Subcutaneous abdominal adipose tissue (tissue), 5 donors: Measurements from ENCODE around the gene EIF3F.

Source experiments
- H3K27ac ChIP-seq: one replicate; pipeline ENCODE4 v1.7.0; 2013; ENCODE audit warnings: low read depth, mild to moderate bottlenecking, inconsistent platforms, low read length, moderate library complexity
- H3K27me3 ChIP-seq, 5 donors: one replicate each; pipeline ENCODE4 v1.7.0; 2013; ENCODE audit warnings: low read length in 5 of 5, inconsistent platforms in 1 of 5; ENCODE audit not compliant: control insufficient read depth in 5 of 5, insufficient read depth in 4 of 5
- H3K36me3 ChIP-seq, 5 donors: one replicate each; pipeline ENCODE4 v1.7.0; 2013; ENCODE audit warnings: low read length in 5 of 5; ENCODE audit not compliant: control insufficient read depth in 5 of 5, insufficient read depth in 5 of 5
- H3K4me1 ChIP-seq, 5 donors: one replicate each; pipeline ENCODE4 v1.7.0; 2013; ENCODE audit warnings: low read length in 5 of 5, mild to moderate bottlenecking in 3 of 5, moderate library complexity in 1 of 5; ENCODE audit not compliant: control insufficient read depth in 5 of 5, insufficient read depth in 5 of 5
- H3K4me3 ChIP-seq, 5 donors: one replicate each; pipeline ENCODE4 v1.7.0; 2013; ENCODE audit warnings: low read length in 5 of 5, low read depth in 1 of 5
- H3K9ac ChIP-seq, 5 donors: one replicate each; pipeline ENCODE4 v1.7.0; 2013; ENCODE audit warnings: low read length in 5 of 5, mild to moderate bottlenecking in 4 of 5, moderate library complexity in 3 of 5
- H3K9me3 ChIP-seq, 5 donors: one replicate each; pipeline ENCODE4 v1.7.0; 2013; ENCODE audit warnings: low read length in 5 of 5; ENCODE audit not compliant: control insufficient read depth in 5 of 5
- donor health status: healthy.
- donor health status: healthy.
- donor health status: healthy.
- donor health status: healthy.
- donor health status: healthy.

Gene EIF3F

GRCh38 chr11:8036002-8036802 is 49.1 kb downstream of the EIF3F start:
- Histone ChIP-seq H3K27ac (no peak overlapping the region), H3K36me3 (no peaks in the 10 kb centered on the region), H3K4me1 (peaks cover 0 to 35% (median 24%) of the 10 kb centered on the region in 5 donors), H3K27me3 (peaks cover 0 to 18% (median 8%) of the 10 kb centered on the region in 5 donors), H3K9ac (no peak overlapping the region), H3K4me3 (no peak overlapping the region), H3K9me3 (no peaks in the 10 kb centered on the region)

- no peak overlapping the region for H3K9ac ChIP-seq
- H3K36me3 ChIP-seq: no peaks in the 10 kb centered on the region
- H3K27ac ChIP-seq: no peak overlapping the region
- no peak overlapping the region for H3K4me3 ChIP-seq
- H3K27me3 ChIP-seq: peaks cover 0 to 11% (median 7%) of the 10 kb centered on the region in 5 donors
- no peaks in the 10 kb centered on the region for H3K9me3 ChIP-seq
- H3K4me1 ChIP-seq: peaks cover 0 to 35% (median 24%) of the 10 kb centered on the region in 5 donors
These were observed 49.8 kb downstream of the EIF3F start for GRCh38 chr11:8036986-8037385.

DNA sequence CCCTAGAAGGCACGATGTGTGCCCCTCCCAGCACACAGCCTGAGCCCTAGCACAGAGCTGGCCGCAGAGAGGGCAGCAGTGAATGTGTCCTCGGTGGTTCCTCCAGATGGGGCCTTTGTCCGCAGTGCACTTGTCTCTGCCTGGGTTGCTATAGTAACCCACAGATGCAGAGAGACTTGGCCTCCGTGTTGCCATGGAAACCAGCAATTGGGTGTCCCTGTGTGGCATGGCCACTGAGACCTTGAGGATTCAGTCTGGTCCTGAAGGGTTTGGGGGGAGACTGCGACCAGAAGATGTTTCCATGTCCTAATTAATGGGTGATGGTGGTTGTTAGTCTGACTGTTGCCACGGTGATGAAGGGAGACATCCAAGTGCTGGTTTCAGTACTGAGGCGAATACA is 51.3 kb downstream of the EIF3F start:
- H3K4me3 ChIP-seq: no peak overlapping the region
- H3K27ac ChIP-seq: no peak overlapping the region
- H3K4me1 ChIP-seq: peaks cover 0 to 27% (median 17%) of the 10 kb centered on the region in 5 donors
- H3K9ac ChIP-seq: no peak overlapping the region
- H3K9me3 ChIP-seq: no peaks in the 10 kb centered on the region
- H3K36me3 ChIP-seq: no peaks in the 10 kb centered on the region
- H3K27me3 ChIP-seq: no peaks in the 10 kb centered on the region

DNA sequence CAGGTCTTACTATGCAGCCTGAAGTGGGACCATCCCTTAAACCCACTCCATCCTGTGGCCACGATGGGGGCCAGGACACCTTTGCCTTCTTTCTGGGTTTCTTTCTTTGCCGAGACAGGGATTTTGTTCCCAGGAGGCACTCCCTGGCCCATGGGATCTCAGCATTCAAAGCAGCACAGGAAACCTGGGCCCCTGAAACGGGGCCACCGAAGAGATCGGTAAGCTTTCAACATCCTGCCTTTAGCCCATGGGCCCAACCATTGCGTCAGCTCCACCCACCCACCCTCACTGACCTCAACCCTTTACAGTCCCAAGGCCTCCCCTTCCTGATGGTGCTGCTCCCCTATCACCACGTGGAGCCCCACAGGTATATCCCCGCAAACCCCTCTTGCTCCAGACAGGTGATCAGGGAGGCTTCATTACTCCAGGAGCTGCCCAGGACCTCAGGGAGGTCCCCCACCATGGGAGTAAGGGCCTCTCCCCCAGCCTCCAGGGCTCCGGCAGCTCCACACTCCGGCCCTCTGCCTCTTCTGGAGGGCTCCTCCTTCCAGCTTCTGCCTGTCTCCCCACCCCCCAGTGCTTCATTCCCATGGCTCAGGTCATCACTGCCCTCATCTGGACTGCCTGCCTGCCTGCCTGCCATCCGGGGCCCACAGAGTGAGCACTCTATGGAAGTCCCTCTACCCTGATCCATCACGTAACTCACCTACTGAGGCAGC is 51.8 kb downstream of the EIF3F start:
- Histone ChIP-seq H3K9me3 (no peaks in the 10 kb centered on the region), H3K4me3 (no peak overlapping the region), H3K4me1 (peaks cover 0 to 21% (median 12%) of the 10 kb centered on the region in 5 donors), H3K27ac (no peak overlapping the region), H3K9ac (no peak overlapping the region), H3K36me3 (no peaks in the 10 kb centered on the region), H3K27me3 (no peaks in the 10 kb centered on the region)

DNA sequence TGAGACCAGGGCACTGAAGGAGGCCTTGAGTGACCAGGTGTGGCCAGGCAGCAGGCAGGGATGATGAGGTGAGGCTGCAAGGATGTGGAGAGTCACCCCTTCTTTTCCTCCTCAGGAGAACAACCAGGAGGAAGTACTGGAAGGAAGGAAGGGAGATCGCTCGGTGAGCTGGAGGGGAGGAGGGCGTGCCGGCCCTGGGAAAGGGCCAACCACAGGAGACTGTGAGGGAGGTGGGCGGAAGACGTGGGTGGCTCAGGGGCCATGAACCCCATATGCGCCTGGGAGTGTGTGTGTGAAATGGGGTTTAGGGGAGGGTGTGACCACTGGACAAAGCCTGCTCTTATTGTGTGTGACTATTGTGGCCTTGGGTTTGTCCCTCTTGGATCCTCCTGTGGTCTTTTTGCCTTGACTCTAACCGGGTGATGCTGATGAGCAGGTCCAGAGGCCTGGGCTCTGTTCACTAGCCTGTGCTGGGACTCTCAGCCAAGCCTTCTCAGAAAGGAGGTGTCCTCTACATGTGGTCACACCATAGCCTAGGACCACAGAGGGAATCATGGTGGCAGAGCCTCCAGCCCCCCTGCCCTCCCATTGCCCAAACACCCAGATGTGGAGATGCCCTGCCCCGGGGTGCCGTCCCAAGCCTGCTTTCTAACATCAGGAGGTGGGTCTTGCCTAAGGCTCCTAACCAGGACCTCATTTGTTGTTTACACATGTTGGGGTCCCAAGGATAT is 52.6 kb downstream of the EIF3F start:
- Histone ChIP-seq H3K9ac (no peak overlapping the region), H3K9me3 (no peaks in the 10 kb centered on the region), H3K4me1 (peaks cover 0 to 14% (median 11%) of the 10 kb centered on the region in 5 donors), H3K27ac (no peak overlapping the region), H3K4me3 (no peak overlapping the region), H3K36me3 (no peaks in the 10 kb centered on the region), H3K27me3 (no peaks in the 10 kb centered on the region)

DNA sequence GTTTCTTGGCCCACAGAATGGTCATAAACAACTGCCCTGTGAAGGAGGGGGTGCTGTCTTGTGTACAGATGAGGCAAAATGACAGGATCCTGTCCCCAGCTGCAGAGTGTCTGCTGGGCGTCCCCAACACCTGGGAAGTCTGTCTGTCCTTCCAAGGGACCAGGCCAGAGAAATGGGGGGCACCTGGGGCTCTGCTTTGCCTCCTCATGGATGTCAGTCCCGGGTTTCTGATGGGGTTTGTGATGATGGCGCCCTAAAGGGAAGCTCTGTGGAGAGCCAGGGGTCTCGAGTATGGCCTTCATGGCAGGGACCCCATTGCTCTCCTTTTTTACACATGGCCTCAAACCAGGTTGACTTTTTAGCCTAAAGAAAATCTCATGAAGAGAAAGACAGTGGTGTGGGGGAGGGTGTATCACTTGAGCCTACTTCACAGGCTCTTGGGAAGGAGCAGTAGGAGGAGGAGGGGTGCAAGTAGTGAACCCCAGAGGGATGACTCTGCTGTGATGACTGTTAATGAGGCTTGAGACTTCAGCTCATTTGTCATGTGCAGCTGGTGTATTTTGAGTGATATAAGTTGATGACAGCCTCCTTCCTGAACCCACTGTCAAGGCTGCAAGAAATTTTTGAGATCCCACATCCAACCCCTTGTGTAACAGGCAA is 53.3 kb downstream of the EIF3F start:
- Histone ChIP-seq H3K36me3 (no peaks in the 10 kb centered on the region), H3K9me3 (no peaks in the 10 kb centered on the region), H3K4me3 (no peak overlapping the region), H3K9ac (no peak overlapping the region), H3K4me1 (peaks cover 0 to 11% (median 7%) of the 10 kb centered on the region in 5 donors), H3K27me3 (no peaks in the 10 kb centered on the region), H3K27ac (no peak overlapping the region)

- no peaks in the 10 kb centered on the region for H3K36me3 ChIP-seq
These were observed 53.8 kb downstream of the EIF3F start for GRCh38 chr11:8040921-8041285.

DNA sequence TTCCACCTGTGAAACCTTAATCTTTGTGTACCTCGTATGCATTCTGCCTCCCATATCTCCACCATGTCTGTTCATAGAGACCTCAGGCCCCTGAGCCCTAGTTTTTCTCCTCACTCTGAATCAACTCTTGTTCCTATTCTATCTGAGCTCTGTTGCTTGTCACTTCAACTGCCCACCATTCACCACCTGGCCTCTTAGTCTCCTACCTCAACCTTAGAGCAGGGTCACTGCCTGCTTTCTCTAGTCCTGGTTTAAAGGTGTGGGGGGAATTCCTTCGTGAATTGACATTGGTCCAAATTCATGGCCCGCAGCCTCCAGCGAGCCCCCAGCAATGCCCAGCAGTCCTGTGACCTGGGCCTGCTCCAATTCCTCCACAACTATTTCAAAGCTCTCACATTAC is 54.4 kb downstream of the EIF3F start:
- no peak overlapping the region for H3K4me3 ChIP-seq
- H3K36me3 ChIP-seq: no peaks in the 10 kb centered on the region
- no peaks in the 10 kb centered on the region for H3K9me3 ChIP-seq
- H3K27ac ChIP-seq: no peak overlapping the region
- no peaks in the 10 kb centered on the region for H3K4me1 ChIP-seq
- no peak overlapping the region for H3K9ac ChIP-seq
- no peaks in the 10 kb centered on the region for H3K27me3 ChIP-seq

More at GRCh38 chr11:8040921-8041285, 53.8 kb downstream of the EIF3F start:
- H3K27ac ChIP-seq: no peak overlapping the region
- H3K4me1 ChIP-seq: peaks cover 0 to 5% (median 2%) of the 10 kb centered on the region in 5 donors
- H3K9ac ChIP-seq: no peak overlapping the region
- no peak overlapping the region for H3K4me3 ChIP-seq
- H3K27me3 ChIP-seq: no peaks in the 10 kb centered on the region
- H3K9me3 ChIP-seq: no peaks in the 10 kb centered on the region

DNA sequence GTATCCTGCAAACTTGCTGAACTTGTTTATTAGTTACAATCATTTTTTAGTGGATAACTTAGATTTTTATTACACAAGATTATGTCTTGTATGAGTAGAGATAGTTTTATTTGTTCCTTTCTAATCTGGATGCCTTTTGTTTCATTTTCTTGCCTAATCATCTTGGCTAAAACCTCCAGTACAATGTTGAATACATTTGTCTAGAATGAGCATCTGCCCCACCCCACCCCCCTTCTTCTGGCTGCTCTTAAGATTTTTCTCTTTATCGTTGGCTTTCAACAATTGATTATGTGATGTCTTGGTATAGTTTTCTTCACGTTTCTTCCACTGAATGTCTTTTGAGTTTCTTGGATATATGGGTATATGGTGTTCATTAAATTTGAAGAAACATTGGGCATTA is 56.6 kb downstream of the EIF3F start:
- Histone ChIP-seq H3K9me3 (no peaks in the 10 kb centered on the region), H3K4me3 (no peak overlapping the region), H3K27me3 (no peaks in the 10 kb centered on the region), H3K27ac (no peak overlapping the region), H3K9ac (no peak overlapping the region), H3K36me3 (no peaks in the 10 kb centered on the region), H3K4me1 (no peaks in the 10 kb centered on the region)
